NCI-H187 treated with DMSO at 0.1 percent for 48 hours (cell line): ENCODE data around the gene CDH4.

Experiments used
- DNase-seq: peaks from one replicate; lab custom pipeline; 2025; lab: John Stamatoyannopoulos, UW

The CDH4 gene

GRCh38 chr20:61693055-61693600, 441.1 kb downstream of the CDH4 start:
- no peak for DNase-seq

DNA sequence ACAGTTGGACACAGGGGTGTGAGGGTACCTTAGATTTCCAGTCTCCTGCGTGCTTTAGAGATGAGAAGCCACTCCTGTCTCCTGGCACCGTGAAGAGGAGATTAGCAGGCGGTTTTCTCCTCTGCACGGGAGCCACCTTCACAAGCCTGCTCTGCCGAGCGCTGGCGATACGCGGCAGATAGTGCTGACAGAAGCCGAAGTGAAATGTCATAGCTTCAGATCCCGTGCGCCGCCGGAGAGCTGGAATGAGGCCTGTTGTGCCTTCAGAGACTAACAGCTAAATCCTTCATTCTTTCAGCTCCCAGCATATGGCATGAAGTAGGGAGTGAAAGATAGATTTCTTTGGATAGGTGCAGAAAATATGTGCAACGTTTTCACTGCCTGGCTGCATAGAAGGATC, 442.6 kb downstream of the CDH4 start:
- DNase-seq, result no peak

DNA sequence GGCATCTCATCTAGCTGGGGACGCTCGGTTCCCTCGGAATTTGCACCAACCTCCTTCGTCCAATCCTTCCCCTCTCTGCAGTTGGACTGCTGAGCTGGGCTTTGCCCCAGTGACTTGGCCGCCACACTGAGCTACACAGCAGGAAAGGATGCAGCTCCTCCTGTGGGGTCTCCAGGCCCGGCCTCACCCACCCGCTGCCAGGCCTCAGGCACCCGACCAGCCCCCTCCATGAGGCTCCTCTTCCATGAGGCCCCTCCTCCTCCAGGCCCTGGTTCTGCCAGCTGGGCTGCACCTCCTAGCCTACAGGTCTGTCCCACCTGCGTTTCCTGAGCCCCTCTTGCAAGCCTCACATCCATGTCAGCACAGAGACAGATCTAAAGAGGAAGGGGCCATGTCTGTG, 443.7 kb downstream of the CDH4 start:
- DNase-seq, result no peak

- DNase-seq, result no peak
Observed at GRCh38 chr20:61696181-61696735, 444.2 kb downstream of the CDH4 start.

- DNase-seq, result no peak
Observed at GRCh38 chr20:61697666-61698597, 445.9 kb downstream of the CDH4 start.

GRCh38 chr20:61698598-61699494, 446.8 kb downstream of the CDH4 start:
- DNase-seq, result no peak

GRCh38 chr20:61699495-61700374, 447.7 kb downstream of the CDH4 start:
- no peak for DNase-seq

- no peak for DNase-seq
Observed at GRCh38 chr20:61700595-61701140, 448.6 kb downstream of the CDH4 start.

DNA sequence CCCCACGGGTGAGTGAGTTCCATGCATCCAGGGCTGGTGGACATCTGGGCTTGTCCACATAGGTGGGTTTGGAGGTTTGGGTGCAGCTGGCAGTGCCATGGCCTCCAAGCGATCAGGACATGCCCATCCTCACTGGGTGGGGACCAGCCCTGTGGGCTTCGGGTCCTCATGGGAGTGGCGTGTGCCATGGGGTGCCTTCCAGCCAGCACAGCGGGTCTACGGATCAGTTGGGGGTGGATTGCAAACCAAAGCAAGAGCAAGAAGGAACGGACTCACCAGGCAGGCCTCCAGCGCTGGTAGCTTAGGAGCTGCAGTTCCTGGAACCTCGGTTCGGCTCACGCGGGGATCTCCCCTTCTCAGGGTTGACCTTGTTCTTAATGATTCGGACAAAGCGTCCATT, 449.3 kb downstream of the CDH4 start:
- DNase-seq, result no peak

- no peak for DNase-seq
Observed at GRCh38 chr20:61701802-61702201, 449.7 kb downstream of the CDH4 start.

DNA sequence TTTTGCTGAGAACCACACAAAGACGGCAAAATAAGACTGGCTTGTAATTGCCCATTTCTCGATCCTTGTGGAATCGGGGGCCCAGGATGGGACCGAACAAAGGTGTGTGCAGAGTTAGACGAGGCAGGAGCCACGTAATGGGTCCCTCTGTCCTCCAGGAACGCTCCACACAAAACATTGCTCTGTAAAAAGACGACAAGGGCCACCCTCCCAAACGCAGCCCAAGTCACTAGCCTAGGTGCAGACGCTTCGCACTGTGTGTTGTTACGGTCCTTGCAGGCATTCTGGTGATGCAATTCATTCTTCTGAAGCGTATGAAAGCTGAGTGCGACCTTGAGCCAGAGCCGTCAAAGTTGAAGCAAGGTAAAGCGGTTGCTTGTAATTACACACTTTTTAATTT, 450.2 kb downstream of the CDH4 start:
- no peak for DNase-seq

DNA sequence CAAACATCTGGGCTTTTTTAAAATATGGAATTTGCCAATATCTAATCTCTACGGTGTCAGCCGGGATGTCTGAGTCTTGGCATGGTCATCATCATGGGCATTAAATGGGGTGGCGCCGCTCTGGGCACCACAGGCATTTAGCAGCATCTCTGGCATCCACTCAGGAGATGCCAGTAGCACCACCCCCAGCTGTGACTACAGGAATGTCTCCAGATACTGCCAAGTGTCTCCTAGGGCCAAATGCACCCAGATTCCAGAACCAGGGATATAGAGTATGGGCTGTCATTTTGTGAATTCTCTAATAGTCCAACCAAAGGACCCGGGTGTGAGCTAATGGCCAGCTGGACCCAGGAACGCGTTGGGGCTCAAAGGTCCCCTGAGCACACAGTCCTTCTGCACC, 452.6 kb downstream of the CDH4 start:
- DNase-seq, result no peak

DNA sequence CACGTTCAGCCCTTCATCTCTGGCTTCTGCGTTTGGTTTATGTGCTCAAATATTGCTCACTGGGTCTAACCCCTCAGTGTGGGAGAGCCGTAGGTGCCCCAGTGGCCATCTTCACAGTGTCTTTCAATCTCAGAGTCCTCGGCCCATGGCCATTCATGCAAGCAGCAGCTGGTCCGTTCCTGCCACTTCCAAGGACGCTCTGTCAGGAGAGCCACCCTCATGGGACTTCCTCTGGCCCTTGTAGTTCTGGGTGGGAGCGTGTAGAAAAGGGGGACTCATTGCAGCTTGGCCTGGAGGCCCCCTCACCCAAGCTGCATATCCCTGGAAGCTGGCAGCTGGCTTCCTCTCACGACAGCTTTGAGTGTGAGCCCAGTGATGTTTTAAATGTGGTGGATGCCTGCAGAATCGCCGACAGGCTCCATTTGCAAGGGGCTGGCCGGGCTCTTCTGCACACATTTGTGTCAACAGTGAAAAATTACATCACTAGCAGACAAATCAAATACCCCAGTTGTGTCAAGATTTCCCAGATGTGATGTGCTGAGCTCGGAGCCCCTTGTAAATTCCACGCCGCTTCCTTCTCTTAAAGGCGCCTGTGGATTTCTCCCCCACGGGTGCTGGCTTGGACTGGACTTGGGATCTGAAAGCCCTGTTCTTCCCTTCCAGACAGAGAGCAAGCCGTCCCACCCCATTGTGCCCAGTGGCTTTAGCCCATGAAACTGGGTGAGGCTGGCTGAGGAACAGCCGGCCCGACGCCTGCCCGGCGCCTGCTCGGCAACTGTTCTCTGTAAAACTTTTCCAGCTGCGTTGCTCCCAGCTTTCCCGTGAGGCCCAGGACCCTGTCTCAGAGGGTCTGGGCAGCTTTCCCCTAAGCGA, 453.6 kb downstream of the CDH4 start:
- DNase-seq, result no peak

GRCh38 chr20:61706259-61706961, 454.3 kb downstream of the CDH4 start:
- DNase-seq, result no peak

GRCh38 chr20:61708891-61709290, 456.8 kb downstream of the CDH4 start:
- DNase-seq, result no peak

- no peak for DNase-seq
Observed at GRCh38 chr20:61710108-61710507, 458.0 kb downstream of the CDH4 start.

GRCh38 chr20:61712688-61713087, 460.6 kb downstream of the CDH4 start:
- no peak for DNase-seq

DNA sequence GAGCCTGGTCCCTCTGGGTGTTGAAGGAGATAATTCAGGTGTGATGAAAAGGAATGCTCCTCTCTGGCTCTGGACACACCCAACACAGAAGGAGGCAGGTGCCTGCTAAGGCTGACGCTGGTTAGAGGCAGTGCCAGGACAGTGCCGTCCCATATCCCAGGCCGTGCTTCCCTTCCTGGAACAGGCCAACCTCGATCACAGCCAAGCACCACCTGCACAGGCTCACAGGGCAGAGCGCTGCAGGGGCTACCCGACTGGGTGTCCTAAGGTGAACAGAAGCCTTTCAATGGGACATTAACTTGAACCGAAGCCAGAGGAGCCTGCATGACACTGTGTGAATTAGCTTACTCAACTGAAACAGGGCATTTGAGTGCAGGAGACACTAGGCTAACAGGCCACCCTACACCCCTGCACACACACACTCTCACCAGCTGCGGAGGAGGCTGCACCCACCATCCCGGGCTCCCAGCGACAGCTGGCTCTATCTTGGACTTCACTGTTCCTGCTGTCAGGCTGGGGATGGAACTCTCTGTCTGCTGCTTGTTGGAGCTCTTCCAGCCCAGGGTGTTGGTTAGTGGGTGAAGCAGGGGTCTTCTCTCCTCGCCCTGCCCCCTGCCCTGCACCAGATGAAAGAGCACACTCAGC, 466.4 kb downstream of the CDH4 start:
- no peak for DNase-seq
